Neural cell (in vitro differentiated cells): ENCODE measurements around the gene CFL1. TPM values are rescaled to one million over a fixed set of nuclear protein-coding genes. Genes with fewer than 3 reads are reported as not detected.
A peak's percentile ranks its signal among the peaks of the same experiment; 100 is the strongest.

ENCODE experiments used
- H2AFZ ChIP-seq: fragments of 200-600, 300-800 bp; sonication (generic), shearing (Covaris generic); 2 replicates; pipeline ENCODE4 v1.6.0; 2014; ENCODE audit warnings: low read depth, mild to moderate bottlenecking, antibody characterized with exemption, low read length, moderate library complexity
- H3F3A ChIP-seq: fragments of 200-600 bp; shearing (Covaris generic); 2 replicates; pipeline ENCODE4 v1.6.1; 2016; ENCODE audit warnings: mild to moderate bottlenecking, moderate library complexity, mixed read lengths, antibody characterized with exemption, low read length; ENCODE audit not compliant: insufficient read depth, poor library complexity, severe bottlenecking
- H3K27ac ChIP-seq: fragments of 200-600, 300-800 bp; sonication (generic), shearing (Covaris generic); 2 replicates; pipeline ENCODE4 v1.5.1; 2014; ENCODE audit warnings: mild to moderate bottlenecking, low read length, moderate library complexity
- H3K27me3 ChIP-seq: fragments of 300-800, 200-600 bp; sonication (generic), shearing (Covaris generic); 2 replicates; pipeline ENCODE4 v1.6.0; 2014; ENCODE audit warnings: mild to moderate bottlenecking, low read depth, low read length, moderate library complexity; ENCODE audit not compliant: insufficient read depth
- H3K36me3 ChIP-seq: fragments of 300-800, 200-600 bp; sonication (generic), shearing (Covaris generic); 2 replicates; pipeline ENCODE4 v1.5.1; 2014; ENCODE audit warnings: mild to moderate bottlenecking, antibody characterized with exemption, low read length, moderate library complexity; ENCODE audit not compliant: insufficient read depth
- H3K4me2 ChIP-seq: fragments of 300-800, 200-600 bp; sonication (generic), shearing (Covaris generic); 2 replicates; pipeline ENCODE4 v1.6.0; 2014; ENCODE audit warnings: mild to moderate bottlenecking, low read length
- H3K4me3 ChIP-seq: fragments of 300-800, 200-600 bp; sonication (generic), shearing (Covaris generic); 2 replicates; pipeline ENCODE4 v1.5.1; 2014; ENCODE audit warnings: mild to moderate bottlenecking, low read length, moderate library complexity
- H3K79me2 ChIP-seq: fragments of 200-600 bp; shearing (Covaris generic); replicated peaks from 2 replicates; pipeline ENCODE4 v1.6.0; 2014; ENCODE audit warnings: mild to moderate bottlenecking, low read length, moderate library complexity; ENCODE audit not compliant: insufficient read depth
- H3K9ac ChIP-seq: fragments of 300-800, 200-600 bp; sonication (generic), shearing (Covaris generic); 2 replicates; pipeline ENCODE4 v1.6.1; 2016; ENCODE audit warnings: mild to moderate bottlenecking, low read length, mixed read lengths
- H3K9me2 ChIP-seq: fragments of 200-600 bp; shearing (Covaris generic); 2 replicates; pipeline ENCODE4 v1.6.1; 2016; ENCODE audit warnings: mild to moderate bottlenecking, low read length, mixed read lengths; ENCODE audit not compliant: insufficient read depth
- H3K9me3 ChIP-seq: fragments of 200-600, 300-800 bp; sonication (generic), shearing (Covaris generic); 2 replicates; pipeline ENCODE4 v1.6.1; 2016; ENCODE audit warnings: mild to moderate bottlenecking, mixed run types, low read length, moderate library complexity, mixed read lengths
- H4K20me1 ChIP-seq: fragments of 200-600 bp; shearing (Covaris generic); 2 replicates; pipeline ENCODE4 v1.6.1; 2016; ENCODE audit warnings: mild to moderate bottlenecking, mixed run types; ENCODE audit not compliant: insufficient read depth
- EP300 ChIP-seq: fragments of 450-650 bp; conservative IDR thresholded peaks from 2 replicates; pipeline ENCODE4 v1.6.1; 2014; ENCODE audit warnings: antibody characterized with exemption, mild to moderate bottlenecking, moderate library complexity; ENCODE audit not compliant: poor library complexity, severe bottlenecking
- MXI1 ChIP-seq: fragments of 450-650 bp; conservative IDR thresholded peaks from 2 replicates; pipeline ENCODE4 v1.6.1; 2014; ENCODE audit warnings: antibody characterized with exemption, mild to moderate bottlenecking; ENCODE audit not compliant: poor library complexity, severe bottlenecking
- POLR2AphosphoS5 ChIP-seq: IDR thresholded peaks from 2 replicates; pipeline ENCODE4 v1.6.1; 2012
- SMC3 ChIP-seq: fragments of 450-650 bp; conservative IDR thresholded peaks from 2 replicates; pipeline ENCODE4 v1.6.1; 2014; ENCODE audit warnings: antibody characterized with exemption, mild to moderate bottlenecking, moderate library complexity; ENCODE audit not compliant: poor library complexity
- polyA plus RNA-seq: library from polyadenylated mRNA; depleted of rRNA; stranded (reverse); fragments of >200 nt; gene quantifications from 2 replicates; pipeline ENCODE4 v1.2.3, GENCODE V29; 2014
- TF ChIP-seq, protein P1 (sequence below): fragments of 450-650 bp; IDR thresholded peaks from 2 replicates; pipeline ENCODE4 v1.5.1; 2014; ENCODE audit warnings: antibody characterized with exemption, mild to moderate bottlenecking, moderate library complexity; ENCODE audit not compliant: poor library complexity, severe bottlenecking

The CFL1 gene
- polyA plus RNA-seq, 1 donor from 2014 or later: 1,633 TPM

DNA sequence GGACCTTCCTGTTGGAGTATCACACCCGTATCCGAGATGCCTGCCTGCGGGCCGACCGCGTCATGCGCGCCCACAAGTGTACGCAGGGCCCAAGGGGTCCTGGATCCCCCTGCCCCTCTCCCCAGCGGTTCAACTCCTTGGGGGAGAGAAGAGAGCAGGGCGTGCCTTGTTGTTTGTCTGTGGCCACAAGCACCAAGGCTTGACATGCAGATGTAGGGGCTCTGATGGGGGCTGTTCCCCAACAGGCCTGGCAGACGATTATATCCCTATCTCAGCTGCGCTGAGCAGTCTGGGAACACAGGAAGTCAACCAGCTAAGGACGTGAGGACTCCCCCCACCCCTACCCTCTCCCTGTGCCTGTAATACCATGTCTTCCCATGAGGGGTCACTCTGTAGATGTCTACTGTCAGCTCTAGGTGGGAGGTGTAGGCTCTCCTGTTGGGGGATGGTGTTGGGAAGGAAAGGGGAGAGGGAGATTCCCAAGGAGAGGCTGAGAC, 6.8 kb downstream of the CFL1 start:
- H3K9me3 ChIP-seq: no peaks in the 10 kb centered on the region
- H3K27ac ChIP-seq: no peak overlapping the region

DNA sequence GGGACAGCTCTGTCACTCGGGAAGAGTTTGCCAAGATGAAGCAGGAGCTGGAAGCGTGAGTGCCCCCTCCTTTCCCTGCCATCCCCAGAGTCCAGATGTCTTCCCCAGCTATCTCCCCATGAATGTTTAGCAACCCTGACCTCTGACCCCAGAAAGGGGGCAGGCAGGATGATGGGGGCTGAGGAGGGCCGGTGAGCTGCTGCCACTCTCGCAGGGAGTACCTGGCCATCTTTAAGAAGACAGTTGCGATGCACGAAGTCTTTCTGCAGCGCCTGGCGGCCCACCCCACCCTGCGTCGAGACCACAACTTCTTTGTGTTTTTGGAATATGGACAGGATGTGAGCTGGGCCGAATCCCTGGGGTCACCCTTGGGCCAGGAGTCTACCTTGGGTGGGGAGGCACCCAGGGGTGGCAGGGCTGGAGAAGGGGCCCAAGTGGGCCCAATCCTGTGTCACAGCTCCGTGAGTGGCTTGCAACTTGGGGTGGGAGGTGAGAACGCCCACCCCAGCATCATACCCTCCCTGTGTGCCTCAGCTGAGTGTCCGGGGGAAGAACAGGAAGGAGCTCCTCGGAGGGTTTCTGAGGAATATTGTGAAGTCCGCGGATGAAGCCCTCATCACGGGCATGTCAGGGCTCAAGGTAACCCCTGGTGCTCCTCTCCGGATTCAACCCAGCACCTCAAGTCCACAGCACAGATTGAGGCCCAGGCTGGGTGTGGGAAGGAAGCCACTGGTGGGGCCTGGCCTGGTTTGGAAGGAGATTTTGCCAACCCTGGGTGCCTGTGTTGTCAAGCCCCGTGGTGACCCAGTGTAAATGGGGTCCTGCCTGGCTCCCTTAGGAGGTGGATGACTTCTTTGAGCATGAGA, 7.5 kb downstream of the CFL1 start:
- Histone ChIP-seq H4K20me1 (peaks cover 28% of the 10 kb centered on the region), H3K27me3 (no peaks in the 10 kb centered on the region), H3K79me2 (peaks cover 17% of the 10 kb centered on the region), H3F3A (no peaks in the 10 kb centered on the region), H3K27ac (no peak overlapping the region), H3K9me3 (no peaks in the 10 kb centered on the region), H3K9me2 (no peaks in the 10 kb centered on the region), H2AFZ (no peak overlapping the region), H3K36me3 (peaks cover 5% of the 10 kb centered on the region), H3K4me3 (no peak overlapping the region), H3K9ac (no peak overlapping the region), H3K4me2 (no peak overlapping the region)
- peak; percentile 1 for TF ChIP-seq POLR2AphosphoS5
- TF ChIP-seq, protein P1, sequence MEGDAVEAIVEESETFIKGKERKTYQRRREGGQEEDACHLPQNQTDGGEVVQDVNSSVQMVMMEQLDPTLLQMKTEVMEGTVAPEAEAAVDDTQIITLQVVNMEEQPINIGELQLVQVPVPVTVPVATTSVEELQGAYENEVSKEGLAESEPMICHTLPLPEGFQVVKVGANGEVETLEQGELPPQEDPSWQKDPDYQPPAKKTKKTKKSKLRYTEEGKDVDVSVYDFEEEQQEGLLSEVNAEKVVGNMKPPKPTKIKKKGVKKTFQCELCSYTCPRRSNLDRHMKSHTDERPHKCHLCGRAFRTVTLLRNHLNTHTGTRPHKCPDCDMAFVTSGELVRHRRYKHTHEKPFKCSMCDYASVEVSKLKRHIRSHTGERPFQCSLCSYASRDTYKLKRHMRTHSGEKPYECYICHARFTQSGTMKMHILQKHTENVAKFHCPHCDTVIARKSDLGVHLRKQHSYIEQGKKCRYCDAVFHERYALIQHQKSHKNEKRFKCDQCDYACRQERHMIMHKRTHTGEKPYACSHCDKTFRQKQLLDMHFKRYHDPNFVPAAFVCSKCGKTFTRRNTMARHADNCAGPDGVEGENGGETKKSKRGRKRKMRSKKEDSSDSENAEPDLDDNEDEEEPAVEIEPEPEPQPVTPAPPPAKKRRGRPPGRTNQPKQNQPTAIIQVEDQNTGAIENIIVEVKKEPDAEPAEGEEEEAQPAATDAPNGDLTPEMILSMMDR: no peak
- no peak for TF ChIP-seq MXI1

More for the DNA sequence above, 6.8 kb downstream of the CFL1 start:
- Histone ChIP-seq H4K20me1 (peaks cover 35% of the 10 kb centered on the region), H3K36me3 (peaks cover 5% of the 10 kb centered on the region), H3K9me2 (no peaks in the 10 kb centered on the region), H3F3A (no peaks in the 10 kb centered on the region), H3K27me3 (no peaks in the 10 kb centered on the region), H2AFZ (no peak overlapping the region), H3K9ac (no peak overlapping the region), H3K4me2 (no peak overlapping the region), H3K4me3 (no peak overlapping the region), H3K79me2 (peaks cover 24% of the 10 kb centered on the region)
- no peak for TF ChIP-seq SMC3
- TF ChIP-seq POLR2AphosphoS5: no peak
- TF ChIP-seq EP300: no peak
- TF ChIP-seq, protein P1: peak; percentile 55

DNA sequence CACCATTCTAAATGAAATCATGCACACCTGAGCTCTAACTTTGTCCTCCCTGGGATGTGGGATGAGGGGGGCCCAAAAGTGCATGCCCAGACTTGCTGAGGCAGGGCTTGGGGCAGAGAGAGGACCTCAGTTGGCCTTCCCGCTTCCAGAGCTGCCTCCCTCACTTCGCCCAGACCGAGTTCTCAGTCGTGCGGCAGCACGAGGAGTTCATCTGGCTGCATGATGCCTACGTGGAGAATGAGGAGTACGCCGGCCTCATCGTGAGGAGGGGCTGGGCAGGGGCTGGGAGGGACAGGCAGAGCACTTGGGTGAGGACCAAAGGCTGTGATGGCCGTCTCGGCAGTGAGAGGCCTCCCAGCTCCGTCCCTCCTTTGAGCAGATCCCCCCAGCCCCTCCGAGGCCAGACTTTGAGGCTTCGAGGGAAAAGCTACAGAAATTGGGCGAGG, 8.2 kb downstream of the CFL1 start:
- TF ChIP-seq EP300 (no peak), POLR2AphosphoS5 (peak; percentile 7), SMC3 (no peak)
- Histone ChIP-seq H3K36me3 (peaks cover 5% of the 10 kb centered on the region), H3K27ac (no peak overlapping the region), H2AFZ (no peak overlapping the region), H4K20me1 (peaks cover 22% of the 10 kb centered on the region), H3K9me3 (no peaks in the 10 kb centered on the region), H3K79me2 (peaks cover 10% of the 10 kb centered on the region), H3F3A (no peaks in the 10 kb centered on the region), H3K27me3 (no peaks in the 10 kb centered on the region), H3K4me3 (no peak overlapping the region), H3K9me2 (no peaks in the 10 kb centered on the region), H3K4me2 (no peak overlapping the region), H3K9ac (no peak overlapping the region)
